Liver (tissue), 3 donors: Measurements from ENCODE around the gene TRIM26.
"Not testable (repeated sequence)": the region's sequence is repeated elsewhere in the genome, so short reads cannot be mapped to it uniquely, and the experiment has no call there.

ENCODE experiments used
- ATF3 ChIP-seq: IDR thresholded peaks from 2 replicates; pipeline ENCODE4 v1.6.1; 2016; ENCODE audit warnings: antibody characterized with exemption
- CTCF ChIP-seq: fragments of 150-350 bp; IDR thresholded peaks from 2 replicates; pipeline ENCODE4 v1.5.1; 2017; ENCODE audit warnings: improper control_type of control experiment, low read depth, low read length; ENCODE audit not compliant: missing input control
- GABPA ChIP-seq, 2 donors: IDR thresholded peaks in 1 of 2; conservative IDR thresholded peaks in 1 of 2; 2 replicates each; pipeline ENCODE4 v1.6.1; 2016; ENCODE audit warnings: antibody characterized with exemption in 2 of 2, mild to moderate bottlenecking in 1 of 2, moderate library complexity in 1 of 2
- JUND ChIP-seq, 2 donors: IDR thresholded peaks; 2 replicates each; pipeline ENCODE4 v1.6.1; 2016; ENCODE audit warnings: antibody characterized with exemption in 2 of 2
- MAX ChIP-seq: IDR thresholded peaks from 2 replicates; pipeline ENCODE4 v1.6.1; 2016; ENCODE audit warnings: antibody characterized with exemption
- RAD21 ChIP-seq, 2 donors: IDR thresholded peaks; 2 replicates each; pipeline ENCODE4 v1.6.1; 2016; ENCODE audit warnings: antibody characterized with exemption in 2 of 2, mild to moderate bottlenecking in 2 of 2
- SP1 ChIP-seq: IDR thresholded peaks from 2 replicates; pipeline ENCODE4 v1.6.1; 2018; ENCODE audit warnings: antibody characterized with exemption, mild to moderate bottlenecking
- TAF1 ChIP-seq: conservative IDR thresholded peaks from 2 replicates; pipeline ENCODE4 v1.6.1; 2016; ENCODE audit warnings: antibody characterized with exemption, mild to moderate bottlenecking
- YY1 ChIP-seq: IDR thresholded peaks from 2 replicates; pipeline ENCODE4 v1.6.1; 2016; ENCODE audit warnings: antibody characterized with exemption, mild to moderate bottlenecking
- ZBTB33 ChIP-seq: IDR thresholded peaks from 2 replicates; pipeline ENCODE4 v1.6.1; 2016; ENCODE audit warnings: antibody characterized with exemption
- donor health status: healthy.
- donor health status: healthy.

GRCh38 chr6:30221956-30222355 is 8.8 kb upstream of the TRIM26 start:
- not testable (repeated sequence) for TF ChIP-seq CTCF; TAF1; SP1; ATF3; JUND (IDR thresholded peaks at IDR 0.05); RAD21 (IDR thresholded peaks at IDR 0.05); ZBTB33; GABPA (IDR thresholded peaks at IDR 0.05 in 1 of 2, conservative IDR thresholded peaks at IDR 0.05 in 1 of 2); MAX; YY1
